PC-3 (cell line): ENCODE data around the gene PIK3R2.

Source experiments
- CTCF ChIP-seq: fragments of 300-600 bp; sonication (generic); conservative IDR thresholded peaks from 2 replicates; pipeline ENCODE4 v1.5.1; 2017; ENCODE audit warnings: antibody characterized with exemption, low read depth, mild to moderate bottlenecking, low read length
- EZH2 ChIP-seq: fragments of 300-600 bp; sonication (generic); IDR thresholded peaks from one replicate; pipeline ENCODE4 v1.6.1; 2017; ENCODE audit warnings: antibody characterized with exemption, mild to moderate bottlenecking, low read length; ENCODE audit not compliant: unreplicated experiment

DNA sequence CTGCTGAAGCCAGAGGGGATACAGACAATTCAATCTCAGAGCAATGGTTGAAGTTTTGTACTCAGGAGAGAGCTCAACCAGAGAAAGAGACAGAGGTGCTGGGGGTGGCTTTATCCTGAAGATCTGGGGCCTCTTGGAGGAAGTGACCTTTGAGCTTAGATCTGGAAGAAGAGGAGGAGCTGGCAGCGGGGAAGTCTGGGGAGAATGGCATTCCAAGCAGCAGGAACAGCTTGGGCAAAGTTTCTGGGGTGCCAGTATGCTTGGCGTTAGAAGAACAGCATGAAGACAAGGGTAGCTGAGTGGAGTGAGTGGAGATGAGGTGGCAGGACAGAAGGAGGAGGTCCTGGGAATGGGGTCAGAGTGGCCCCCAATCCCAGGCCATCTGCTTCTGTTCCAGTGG, 44.1 kb upstream of the PIK3R2 start:
- TF ChIP-seq EZH2: no peak
- no peak for TF ChIP-seq CTCF
